SW 1271 (cell line): ENCODE results near the gene TYW1B.
"Not testable (repeated sequence)": the region's sequence is repeated elsewhere in the genome, so short reads cannot be mapped to it uniquely, and the experiment has no call there.

ENCODE experiments used
- DNase-seq, 2 experiments: peaks; one replicate each; lab custom pipeline; 2025; lab: John Stamatoyannopoulos, UW

TYW1B gene

DNA sequence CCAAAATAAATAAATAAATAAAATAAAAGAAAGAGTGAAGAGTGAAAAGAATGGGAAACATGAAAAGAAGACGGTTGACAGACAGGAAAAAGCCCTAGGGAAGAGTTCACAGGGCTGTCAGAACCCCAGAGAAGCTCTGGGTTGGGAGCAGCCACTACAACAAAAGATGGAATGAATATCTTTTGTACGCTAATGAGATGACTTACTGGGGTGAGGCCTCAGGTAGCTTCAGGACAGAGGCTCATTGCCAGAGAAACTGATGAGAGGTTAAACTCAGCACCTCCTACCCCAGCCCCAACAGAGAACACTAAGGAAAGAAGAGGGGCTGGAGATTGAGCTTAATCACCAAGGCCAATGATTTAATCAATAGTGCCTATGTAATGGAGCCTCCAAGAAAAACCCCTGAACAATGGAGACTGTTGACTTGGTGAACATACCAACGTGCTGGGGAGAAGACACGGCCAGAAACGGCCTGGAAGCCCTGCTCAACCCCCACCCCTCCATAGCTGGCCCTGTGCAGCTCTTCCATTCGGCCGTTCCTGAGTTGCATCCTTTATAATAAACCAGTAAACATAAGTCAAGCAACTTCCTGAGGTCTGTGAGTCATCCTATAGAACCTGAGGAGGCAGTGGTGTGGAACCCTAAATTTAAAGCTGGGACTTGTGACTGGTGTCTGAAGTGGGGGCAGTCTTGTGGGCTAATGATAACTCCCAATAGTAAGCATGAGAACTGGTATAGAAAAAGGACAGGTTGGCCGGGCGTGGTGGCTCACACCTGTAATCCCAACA, 11.4 kb downstream of the TYW1B start:
- not testable (repeated sequence) for DNase-seq

DNA sequence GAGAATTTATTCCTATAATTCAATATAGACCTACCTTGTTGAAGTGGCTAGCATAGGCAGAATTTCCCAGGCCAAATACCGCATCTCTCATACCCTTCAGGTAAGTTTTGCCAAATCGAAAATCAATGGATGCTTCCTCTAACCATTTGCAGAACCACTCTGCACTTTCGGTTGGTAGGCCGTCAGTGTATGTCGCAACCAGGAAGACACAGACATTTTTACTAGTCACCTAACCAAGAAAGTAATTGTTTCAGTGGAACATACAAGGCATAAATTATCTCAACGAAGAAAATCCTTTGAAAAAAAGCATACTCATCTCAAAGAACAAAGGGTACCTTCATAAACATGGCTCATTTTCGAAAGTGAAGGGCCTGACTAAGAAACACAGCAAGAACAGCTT, 17.6 kb downstream of the TYW1B start:
- DNase-seq: not testable (repeated sequence)

DNA sequence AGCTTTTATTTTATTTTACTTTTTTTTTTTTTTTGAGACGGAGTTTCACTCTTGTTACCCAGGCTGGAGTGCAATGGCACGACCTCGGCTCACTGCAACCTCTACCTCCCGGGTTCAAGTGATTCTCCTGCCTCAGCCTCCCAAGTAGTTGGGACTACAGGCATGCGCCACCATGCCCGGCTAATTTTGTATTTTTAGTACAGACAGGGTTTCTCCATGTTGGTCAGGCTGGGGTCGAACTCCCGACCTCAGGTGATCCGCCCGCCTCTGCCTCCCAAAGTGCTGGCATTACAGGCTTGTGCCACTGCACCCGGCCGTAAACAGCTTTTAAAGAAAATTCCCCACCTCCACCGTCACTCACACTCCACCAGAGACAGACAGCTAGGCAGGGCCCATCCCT, 19.5 kb downstream of the TYW1B start:
- DNase-seq: not testable (repeated sequence)

DNA sequence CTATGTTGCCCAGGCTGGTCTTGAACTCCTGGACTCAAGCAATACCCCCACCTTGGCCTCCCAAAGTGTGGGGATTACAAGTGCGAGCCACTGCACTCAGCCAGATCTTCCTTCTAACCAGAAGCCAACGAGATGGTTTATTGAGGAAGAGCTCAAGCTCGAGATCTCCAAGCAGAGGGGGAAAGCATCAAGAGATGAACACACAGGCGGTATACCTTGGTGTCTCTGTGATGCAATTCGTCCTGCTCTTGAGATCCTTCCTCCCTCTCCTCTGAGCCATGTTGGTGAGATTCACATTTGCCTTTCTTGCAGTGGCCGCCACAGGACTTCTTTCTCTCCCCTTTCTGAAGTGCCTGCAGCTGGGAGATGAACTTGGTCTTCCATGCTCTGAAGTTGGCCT, 21.1 kb downstream of the TYW1B start:
- not testable (repeated sequence) for DNase-seq

DNA sequence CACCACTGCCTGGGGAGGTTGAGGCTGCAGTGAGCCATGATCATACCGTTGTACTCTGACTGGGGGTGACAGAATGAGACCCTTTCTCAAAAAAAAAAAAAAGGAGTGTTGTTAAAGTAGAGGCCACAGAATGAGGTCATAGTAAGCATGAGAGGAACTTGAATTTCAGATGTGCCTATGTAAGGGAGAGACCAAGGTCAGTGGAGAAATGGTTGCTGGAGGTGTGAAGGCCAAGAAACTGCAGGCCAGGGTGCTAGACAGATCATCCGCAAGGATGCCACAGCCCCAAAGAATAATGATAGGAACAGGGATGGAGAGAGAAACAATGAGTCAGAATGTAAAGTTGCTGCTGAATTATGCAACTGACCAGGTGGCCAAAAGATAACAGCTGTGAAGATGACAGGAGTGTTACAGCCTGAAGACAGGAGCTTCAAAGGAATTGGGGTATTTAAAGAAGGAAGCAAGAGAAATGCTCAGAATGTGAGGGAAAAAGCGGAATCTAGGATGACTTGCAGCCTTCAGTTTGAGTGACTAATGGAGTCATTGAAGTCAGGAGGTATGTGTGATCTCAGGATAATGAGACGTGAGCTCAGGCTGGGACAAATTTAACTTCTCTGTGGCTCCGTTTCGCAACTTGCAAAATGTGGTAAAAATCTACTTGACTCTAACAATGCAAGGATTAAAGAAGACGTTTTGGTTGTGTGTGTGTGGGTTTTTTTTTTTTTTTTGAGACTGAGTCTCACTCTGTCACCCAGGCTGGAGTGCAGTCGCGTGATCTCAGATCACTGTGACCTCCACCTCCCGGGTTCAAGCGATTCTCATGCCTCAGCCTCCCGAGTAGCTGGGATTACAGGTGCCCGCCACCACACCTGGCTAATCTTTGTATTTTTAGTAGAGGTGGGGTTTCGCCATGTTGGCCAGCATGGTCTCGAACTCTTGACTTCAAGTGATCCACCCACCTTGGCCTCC, 22.2 kb downstream of the TYW1B start:
- DNase-seq: no peak

DNA sequence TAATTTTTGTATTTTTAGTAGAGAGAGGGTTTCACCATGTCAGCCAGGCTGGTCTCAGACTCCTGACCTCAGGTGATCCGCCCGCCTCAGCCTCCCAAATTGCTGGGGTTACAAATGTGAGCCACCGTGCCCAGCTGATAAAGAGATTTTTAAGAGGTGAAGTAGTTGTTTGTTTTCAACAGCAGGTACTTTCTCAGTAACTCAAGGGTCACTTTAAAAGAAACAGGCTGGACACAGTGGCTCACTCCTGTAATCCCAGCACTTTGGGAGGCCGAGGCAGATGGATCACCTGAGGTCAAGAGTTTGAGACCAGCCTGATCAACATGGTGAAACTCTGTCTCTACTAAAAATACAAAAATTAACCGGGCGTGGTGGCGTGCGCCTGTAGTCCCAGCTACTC, 24.2 kb downstream of the TYW1B start:
- not testable (repeated sequence) for DNase-seq

DNA sequence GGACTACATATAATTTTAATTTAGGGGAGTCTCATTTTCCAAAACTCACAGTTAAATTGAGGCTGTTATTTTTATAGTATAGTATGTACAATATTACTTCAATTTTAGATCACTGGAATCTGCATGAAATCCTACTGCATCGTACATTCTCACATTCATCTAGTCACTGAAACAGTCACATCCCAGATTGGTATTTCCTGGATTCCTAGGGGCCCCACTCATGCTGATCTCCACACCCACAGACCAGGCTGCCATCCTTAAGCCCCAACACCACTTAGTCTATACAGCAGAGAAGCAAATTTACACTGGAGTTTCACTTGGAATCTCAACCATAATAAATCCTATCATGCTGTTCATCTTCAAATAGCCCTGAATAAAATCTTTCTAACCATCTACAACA, 26.4 kb downstream of the TYW1B start:
- DNase-seq: peak in 1 of 2 experiments; percentile 21

DNA sequence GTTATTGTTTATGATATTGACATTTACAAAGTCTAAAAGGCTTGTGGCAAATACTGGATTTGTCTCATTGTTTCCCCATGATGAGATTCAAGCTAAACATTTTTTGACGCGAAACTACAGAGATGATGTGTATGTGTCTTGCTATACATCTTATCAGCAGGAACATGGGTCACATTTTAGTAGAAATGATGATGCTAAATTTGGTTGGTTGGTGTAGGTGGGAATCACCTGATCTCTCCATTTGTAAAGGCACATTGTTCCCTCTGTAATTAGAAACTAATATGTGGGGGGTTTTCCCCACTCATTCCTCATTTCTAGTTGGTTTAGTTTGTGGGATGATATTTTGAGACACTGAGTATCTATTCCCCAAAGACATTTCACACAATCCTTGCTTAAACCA, 32.6 kb downstream of the TYW1B start:
- DNase-seq: not testable (repeated sequence)

DNA sequence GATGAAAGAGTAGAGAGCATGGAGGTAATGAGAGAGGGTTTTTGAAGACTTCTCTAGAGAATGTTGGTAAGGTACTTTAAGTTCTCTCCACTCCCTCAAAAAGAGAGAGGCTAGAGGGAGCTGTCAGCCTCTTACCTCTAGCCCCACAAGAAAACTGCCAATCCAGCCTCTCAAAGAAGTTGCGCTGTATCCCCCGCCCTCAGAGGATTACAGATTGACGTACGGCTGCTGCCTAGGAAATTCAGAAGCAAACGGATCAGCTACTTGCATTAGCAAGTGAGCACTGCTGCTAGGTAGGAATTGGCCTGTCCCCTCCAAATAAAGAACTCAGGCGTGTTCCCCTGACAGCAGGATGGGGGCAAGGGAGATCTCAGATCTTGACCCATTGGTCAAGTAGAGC, 34.2 kb downstream of the TYW1B start:
- DNase-seq: no peak

DNA sequence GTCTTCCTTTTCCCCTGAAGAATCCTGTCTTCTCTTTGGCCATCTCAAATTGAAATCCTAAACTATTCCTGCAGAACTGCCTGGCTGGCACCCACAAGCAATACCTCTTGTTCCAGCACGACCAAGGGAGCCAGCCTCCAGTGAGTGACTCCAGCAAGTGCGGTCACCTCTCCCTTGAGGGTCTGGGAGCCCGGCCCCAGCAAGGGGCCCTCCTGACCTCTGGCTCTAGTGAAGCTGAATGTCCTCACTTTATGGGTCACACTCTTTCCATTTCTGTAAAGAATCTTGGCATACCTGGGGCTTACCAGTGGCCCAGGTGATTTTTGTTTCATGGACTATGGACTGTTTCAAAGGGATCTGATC, 37.3 kb downstream of the TYW1B start:
- DNase-seq: not testable (repeated sequence)

DNA sequence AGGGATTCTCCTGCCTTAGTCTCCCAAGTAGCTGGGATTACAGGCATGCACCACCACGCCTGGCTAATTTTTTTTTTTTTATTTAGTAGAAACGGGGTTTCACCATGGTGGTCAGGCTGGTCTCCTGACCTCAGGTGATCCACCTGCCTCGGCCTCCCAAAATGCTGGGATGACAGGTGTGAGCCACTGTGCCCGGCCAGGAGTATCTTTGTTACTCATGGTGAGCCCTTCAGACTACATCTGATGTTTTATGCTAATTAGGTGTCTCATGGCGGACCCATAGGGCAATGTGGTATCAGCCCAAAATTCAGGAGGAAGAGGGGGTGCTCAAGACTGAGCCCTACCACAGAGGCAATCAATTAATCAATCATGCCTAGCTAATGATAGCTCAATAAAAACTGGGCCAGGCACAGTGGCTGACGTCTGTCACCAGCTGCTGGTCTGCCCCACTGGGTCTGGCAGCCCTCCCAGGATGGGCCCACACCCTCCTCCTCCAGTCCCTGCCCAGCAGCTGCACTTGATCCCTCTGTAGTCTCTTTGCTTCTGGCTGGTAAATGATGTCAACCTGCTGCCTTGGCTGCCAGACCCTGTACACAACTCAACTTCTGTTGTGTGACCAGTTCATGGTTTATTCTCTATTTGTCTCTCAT, 37.8 kb downstream of the TYW1B start:
- not testable (repeated sequence) for DNase-seq

DNA sequence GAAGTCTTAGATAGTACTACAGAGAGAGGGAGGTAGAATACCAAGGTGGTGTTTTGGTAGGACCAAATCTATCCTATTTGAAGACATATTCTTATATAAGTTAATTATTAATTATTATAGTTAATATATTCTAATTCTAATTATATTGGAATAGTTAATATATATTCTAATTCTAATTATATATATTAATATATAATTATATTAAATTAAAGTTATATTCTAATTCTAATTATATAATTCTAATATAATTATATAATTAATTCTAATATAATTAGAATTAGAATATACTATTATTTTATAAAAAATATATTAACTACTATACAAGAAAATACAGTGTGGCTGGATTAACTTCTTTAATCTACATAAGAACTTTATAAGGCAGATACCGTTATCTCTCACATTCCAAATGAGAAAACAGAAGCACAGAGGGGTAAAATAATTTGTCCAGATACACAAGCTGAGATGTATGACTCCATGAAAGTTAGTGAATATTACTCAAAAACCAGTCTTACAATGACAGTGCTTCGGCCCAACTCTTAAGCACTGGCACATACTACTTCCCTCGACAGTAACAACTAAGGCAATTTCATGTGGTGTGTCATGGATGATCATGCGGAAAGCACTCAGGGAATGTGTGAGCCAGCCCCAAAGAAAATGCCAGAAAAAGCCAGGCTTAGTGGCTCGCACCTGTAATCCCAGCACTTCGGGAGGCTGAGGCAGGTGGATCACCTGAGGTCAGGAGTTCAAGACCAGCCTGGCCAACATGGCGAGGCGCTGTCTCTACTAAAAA, 42.6 kb downstream of the TYW1B start:
- no peak for DNase-seq

DNA sequence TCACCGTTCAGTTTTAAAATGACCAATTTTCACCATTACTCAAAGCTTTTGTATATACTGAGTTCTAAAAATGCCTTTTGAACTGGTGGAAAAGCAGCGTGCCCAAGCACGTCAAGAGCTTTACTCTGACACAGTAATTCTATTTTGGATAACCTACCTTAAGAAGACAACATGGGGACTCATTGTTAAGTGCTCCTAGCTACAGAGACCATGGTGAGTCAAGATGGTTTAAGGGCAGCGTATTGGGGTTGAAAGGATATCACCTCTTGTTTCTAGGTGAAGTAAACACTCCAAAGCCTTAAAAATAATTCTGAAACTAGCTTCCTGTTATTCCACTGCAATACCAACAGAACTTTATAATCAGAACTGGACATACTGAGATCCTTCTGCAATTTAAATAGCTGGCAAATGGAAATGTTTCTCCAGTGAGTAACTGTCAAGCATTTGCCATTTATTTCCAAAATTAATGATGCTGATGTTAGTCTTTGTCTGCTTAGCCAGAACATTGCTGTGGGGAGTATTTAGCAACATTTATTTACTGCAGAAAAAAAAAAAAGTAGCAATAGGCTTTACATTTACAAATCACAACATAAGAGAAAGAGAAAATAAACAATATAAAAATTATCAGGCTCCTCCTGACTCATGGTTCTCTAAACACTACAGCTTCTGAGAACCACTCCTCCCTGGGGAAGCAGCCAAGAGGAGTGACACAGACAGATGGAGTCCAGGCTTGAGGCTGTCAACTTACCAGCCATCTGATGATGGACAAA, 44.2 kb downstream of the TYW1B start:
- DNase-seq: peak in 1 of 2 experiments; percentile 10

DNA sequence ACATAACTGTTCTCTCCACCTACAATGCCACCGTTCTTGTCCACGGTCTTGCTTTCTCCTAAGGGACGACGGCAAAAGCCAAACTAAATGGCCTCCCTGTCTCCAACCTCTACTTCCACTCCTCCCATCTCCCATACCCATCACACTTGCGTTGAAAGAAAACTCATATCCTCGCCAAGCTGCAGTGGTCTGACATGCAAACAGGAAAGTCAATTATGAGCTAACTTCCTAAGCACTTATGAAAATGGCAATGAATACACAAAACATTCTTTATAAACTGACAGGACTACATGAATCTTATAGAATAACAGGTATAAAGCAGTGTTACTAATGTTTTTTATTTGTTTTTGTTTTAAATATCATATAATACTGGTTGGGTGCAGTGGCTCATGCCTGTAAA, 46.4 kb downstream of the TYW1B start:
- DNase-seq: no peak

DNA sequence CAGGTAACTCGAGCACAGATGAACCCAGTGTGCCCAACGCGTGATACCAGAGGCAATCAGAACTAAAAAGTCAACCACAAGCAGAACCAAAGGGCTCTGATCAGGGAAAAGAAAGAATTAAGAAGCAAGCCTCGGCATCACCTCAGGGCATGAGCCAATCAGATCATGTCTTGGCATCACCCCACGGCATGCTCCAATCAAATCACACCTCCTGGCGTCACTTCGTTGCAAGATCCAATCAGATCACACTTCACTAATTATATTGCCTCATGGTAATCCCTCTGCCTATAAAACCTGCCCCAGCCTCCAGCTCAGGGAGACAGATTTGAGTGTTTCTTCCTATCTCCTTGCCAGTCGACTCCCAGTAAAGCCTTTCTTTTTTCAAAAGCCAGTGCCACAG, 46.8 kb downstream of the TYW1B start:
- DNase-seq: no peak

DNA sequence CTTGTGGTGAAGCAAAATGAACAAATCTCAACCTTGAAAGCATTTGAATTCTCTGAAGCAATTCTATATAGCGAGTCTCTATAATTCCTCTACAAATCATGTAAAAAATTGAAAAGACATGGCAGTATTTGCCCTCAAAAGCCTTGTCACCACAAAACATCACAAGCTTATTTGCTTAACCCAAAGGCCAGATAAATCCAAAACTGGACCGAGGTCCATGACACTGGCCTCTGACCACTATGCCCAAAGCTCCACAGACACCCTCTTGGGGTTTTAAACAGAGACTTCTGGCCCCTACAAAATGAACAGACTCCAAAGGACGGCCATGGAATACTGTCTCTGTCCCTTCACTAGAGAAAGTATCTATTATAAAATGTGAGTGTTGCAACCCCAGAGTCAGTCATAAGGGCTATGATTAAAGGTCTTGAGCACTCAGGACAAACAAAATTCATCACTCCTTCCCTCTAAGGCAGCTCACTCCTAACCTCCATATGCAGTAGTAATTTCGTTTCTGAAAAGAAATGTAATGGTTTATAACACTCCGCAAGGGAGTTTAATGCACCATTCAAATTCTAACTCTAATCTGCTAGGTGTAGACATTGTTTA, 47.6 kb downstream of the TYW1B start:
- DNase-seq: not testable (repeated sequence)

DNA sequence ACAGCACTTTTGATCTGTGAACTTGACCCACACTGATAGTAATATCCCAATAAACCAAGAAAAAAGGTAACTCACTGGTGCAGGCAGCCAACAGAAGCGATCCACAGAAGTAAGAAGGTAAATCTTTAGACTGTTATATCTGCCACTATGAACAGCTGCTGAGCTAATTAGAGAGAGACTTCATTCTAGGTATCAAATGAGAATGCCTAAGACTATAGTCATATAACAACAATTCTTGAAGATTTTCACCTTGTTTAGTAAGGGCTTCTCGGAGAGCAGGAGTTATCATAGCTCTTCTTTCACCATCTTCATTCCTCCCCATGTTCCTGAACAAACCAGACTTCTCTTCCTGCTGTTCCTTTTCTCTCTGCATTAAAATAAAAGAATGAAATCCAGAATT, 50.8 kb downstream of the TYW1B start:
- DNase-seq: not testable (repeated sequence)

DNA sequence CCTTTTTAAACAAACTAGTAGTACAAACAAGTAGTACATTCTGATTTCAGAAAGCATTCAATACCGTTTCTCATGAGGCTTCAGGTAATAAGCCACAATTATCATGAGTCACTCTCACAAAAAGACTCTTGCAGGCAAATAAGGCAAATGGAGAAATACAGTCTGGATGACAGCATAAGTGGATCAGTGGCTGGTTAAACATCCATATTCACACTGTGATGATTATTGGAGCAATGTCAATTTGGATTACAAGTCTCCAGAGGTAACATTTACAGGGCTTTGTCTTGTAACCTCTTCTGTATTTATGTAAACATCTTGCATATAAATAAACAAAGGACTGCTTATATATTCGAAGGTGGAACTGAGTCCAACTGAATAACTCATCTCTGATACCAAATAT, 55.4 kb downstream of the TYW1B start:
- not testable (repeated sequence) for DNase-seq

DNA sequence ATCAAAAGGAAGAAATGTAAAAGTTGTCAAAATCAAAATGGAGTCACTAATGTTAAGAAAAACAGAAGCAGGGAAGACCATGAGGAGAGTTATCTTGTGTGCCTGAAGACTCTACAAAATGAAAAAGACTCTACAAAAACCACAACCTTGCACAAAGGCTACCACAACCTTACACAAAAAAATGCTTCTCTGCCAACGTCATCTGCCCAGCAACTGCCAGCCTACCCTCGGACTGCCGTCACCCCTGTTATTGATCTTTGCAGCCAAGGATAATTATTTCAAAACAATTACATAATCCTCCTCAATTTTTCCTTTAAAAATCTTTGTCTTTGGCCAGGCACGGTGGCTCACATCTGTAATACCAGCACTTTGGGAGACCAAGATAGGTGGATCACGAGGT, 61.0 kb downstream of the TYW1B start:
- DNase-seq: not testable (repeated sequence)

DNA sequence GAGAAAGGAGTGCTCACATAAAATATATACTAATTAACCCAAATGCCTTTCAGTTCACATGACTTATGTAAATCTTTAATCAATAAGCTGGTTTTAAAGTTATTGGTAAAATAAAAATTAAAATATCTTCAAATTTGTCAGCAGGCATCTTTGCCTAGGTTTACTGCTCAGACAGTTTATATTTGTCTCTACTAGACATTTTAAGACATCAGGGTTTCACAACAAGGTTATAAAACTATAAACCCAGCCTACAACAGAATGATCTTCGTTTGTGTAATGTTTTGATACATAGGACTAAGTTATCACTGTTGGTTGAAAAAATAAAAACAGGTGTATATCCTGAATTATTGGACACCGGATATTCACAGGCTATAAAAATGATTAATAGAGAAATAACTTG, 67.4 kb downstream of the TYW1B start:
- DNase-seq: no peak
